Neutrophil (primary cell): ENCODE results near the gene DMKN.
"Not testable (repeated sequence)": the region's sequence is repeated elsewhere in the genome, so short reads cannot be mapped to it uniquely, and the experiment has no call there.

Experiments used
- H3K27ac ChIP-seq: fragments of 200-600 bp; sonication (generic); 2 replicates; pipeline ENCODE4 v1.5.1; 2016; ENCODE audit warnings: mild to moderate bottlenecking, moderate library complexity
- H3K27me3 ChIP-seq: fragments of 200-600 bp; sonication (generic); 2 replicates; pipeline ENCODE4 v1.6.0; 2016; ENCODE audit warnings: mild to moderate bottlenecking
- H3K36me3 ChIP-seq: fragments of 200-600 bp; sonication (generic); 2 replicates; pipeline ENCODE4 v1.5.1; 2017
- H3K4me1 ChIP-seq, 2 experiments: fragments of 200-600 bp in 1 of 2; sonication (generic) in 1 of 2; 1 replicate in 1 of 2; 2 replicates in 1 of 2; pipeline versions ENCODE4 v1.5.1 to v1.6.1; 2013 to 2016; ENCODE audit warnings: low read depth in 1 of 2, low read length in 1 of 2, mild to moderate bottlenecking in 1 of 2, moderate library complexity in 1 of 2; ENCODE audit not compliant: control insufficient read depth in 1 of 2, insufficient read depth in 1 of 2
- H3K4me3 ChIP-seq, 2 experiments: fragments of 200-600 bp in 1 of 2; sonication (generic) in 1 of 2; 1 replicate in 1 of 2; 2 replicates in 1 of 2; pipeline ENCODE4 v1.5.1; 2013 to 2016; ENCODE audit warnings: low read depth in 1 of 2, low read length in 1 of 2, mild to moderate bottlenecking in 1 of 2, moderate library complexity in 1 of 2
- H3K9me3 ChIP-seq: fragments of 200-600 bp; sonication (generic); 2 replicates; pipeline ENCODE4 v1.5.1; 2016
- TF ChIP-seq, protein P1 (sequence below): fragments of 200-600 bp; sonication (generic); IDR thresholded peaks from 2 replicates; pipeline ENCODE4 v1.5.1; 2016; ENCODE audit warnings: antibody characterized with exemption

Gene DMKN

GRCh38 chr19:35470128-35470527 is 43.3 kb downstream of the DMKN start:
- Histone ChIP-seq H3K4me3 (no peak overlapping the region), H3K36me3 (no peaks in the 10 kb centered on the region), H3K27ac (no peak overlapping the region), H3K27me3 (no peaks in the 10 kb centered on the region), H3K9me3 (no peaks in the 10 kb centered on the region), H3K4me1 (peaks cover 5 to 8% of the 10 kb centered on the region in 2 experiments)
- TF ChIP-seq, protein P1, sequence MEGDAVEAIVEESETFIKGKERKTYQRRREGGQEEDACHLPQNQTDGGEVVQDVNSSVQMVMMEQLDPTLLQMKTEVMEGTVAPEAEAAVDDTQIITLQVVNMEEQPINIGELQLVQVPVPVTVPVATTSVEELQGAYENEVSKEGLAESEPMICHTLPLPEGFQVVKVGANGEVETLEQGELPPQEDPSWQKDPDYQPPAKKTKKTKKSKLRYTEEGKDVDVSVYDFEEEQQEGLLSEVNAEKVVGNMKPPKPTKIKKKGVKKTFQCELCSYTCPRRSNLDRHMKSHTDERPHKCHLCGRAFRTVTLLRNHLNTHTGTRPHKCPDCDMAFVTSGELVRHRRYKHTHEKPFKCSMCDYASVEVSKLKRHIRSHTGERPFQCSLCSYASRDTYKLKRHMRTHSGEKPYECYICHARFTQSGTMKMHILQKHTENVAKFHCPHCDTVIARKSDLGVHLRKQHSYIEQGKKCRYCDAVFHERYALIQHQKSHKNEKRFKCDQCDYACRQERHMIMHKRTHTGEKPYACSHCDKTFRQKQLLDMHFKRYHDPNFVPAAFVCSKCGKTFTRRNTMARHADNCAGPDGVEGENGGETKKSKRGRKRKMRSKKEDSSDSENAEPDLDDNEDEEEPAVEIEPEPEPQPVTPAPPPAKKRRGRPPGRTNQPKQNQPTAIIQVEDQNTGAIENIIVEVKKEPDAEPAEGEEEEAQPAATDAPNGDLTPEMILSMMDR, result no peak

DNA sequence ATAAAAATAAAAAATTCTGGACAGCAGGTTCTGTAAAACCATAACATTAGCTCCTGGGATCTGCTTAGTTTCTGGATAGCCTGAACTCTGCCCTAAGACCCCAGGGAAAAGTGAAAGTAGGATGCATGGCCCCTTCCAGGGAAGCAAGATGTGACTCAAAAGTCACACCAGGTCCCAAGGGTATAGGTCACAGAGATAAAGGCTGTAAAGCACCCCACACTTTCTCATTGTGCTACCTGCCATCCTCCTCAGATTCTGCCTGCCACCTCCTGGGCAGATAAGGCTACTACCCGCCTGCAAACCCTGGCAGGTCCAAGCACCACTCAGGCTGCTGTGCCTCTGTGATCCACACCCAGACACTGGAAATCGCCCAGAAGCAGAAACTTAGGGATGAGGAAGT is 44.8 kb downstream of the DMKN start:
- H3K27me3 ChIP-seq, result no peaks in the 10 kb centered on the region
- no peaks in the 10 kb centered on the region for H3K36me3 ChIP-seq

DNA sequence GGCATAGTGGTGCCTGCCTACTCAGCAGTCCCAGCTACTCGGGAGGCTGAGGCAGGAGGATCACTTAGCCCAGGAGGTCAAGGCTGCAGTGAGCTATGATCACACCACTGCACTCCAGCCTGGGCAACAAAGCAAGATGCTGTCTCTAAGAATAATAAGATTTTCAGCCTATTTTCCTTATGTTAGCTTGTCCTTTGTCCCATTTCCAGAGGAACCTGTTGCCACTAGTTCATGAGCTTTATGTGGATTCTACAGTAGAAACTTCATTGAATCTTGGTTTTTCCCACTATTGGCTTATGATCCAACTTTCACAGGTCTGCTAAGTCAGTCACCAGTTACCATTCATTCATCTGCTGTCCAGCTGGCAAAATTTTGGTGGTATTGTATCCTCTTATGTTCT is 47.2 kb downstream of the DMKN start:
- H3K4me1 ChIP-seq, result peaks cover 35 to 38% of the 10 kb centered on the region in 2 experiments
- H3K4me3 ChIP-seq, result no peak overlapping the region
- no peaks in the 10 kb centered on the region for H3K36me3 ChIP-seq
- no peak overlapping the region for H3K27ac ChIP-seq
- H3K27me3 ChIP-seq, result no peaks in the 10 kb centered on the region
- TF ChIP-seq, protein P1, result no peak
- no peaks in the 10 kb centered on the region for H3K9me3 ChIP-seq

More for the DNA sequence above, 44.8 kb downstream of the DMKN start:
- Histone ChIP-seq H3K9me3 (no peaks in the 10 kb centered on the region), H3K4me3 (no peak overlapping the region), H3K4me1 (peaks cover 11 to 14% of the 10 kb centered on the region in 2 experiments), H3K27ac (peak overlapping the region; percentile 25)
- TF ChIP-seq, protein P1, result peak; percentile 92

- Histone ChIP-seq H3K4me1 (peaks cover 63% of the 10 kb centered on the region in 2 experiments), H3K27ac (peak overlapping the region; percentile 95), H3K4me3 (peak overlapping the region; percentile 32 to 33)
- not testable (repeated sequence) for H3K27me3 ChIP-seq, H3K9me3 ChIP-seq, H3K36me3 ChIP-seq
Observed at GRCh38 chr19:35462956-35463355, 50.5 kb downstream of the DMKN start.

DNA sequence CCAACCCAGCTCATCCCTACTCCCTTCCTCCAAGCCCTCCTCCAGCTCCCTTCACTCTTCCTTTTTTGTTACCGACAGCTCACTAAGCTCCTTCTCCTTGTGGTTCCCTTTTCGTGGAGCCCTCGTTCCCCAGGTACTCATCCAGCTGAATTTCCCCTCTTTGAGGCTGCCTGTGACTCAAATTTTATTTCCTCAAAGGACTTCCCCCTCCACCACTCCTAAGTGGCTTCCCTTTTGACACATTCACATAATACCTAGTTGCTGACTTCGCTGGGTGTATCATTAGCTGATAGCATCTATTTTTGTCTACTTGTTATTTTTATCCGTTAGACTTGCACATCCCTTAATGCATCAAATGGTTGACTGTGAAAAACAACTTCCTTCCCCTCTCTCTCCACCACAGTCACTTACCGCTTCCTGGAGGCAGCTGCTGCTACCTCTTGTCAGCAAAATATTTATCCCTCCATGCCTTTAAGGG is 50.9 kb downstream of the DMKN start:
- TF ChIP-seq, protein P1, result peak; percentile 38
- Histone ChIP-seq H3K27me3 (no peaks in the 10 kb centered on the region), H3K4me3 (peak overlapping the region; percentile 32 to 33), H3K27ac (peak overlapping the region; percentile 95), H3K4me1 (peaks cover 67% of the 10 kb centered on the region in 2 experiments), H3K9me3 (no peaks in the 10 kb centered on the region), H3K36me3 (no peaks in the 10 kb centered on the region)

- peak overlapping the region; percentile 32 to 33 for H3K4me3 ChIP-seq
- not testable (repeated sequence) for H3K36me3 ChIP-seq, H3K27me3 ChIP-seq, H3K9me3 ChIP-seq
- peaks cover 74 to 75% of the 10 kb centered on the region in 2 experiments for H3K4me1 ChIP-seq
- H3K27ac ChIP-seq, result peak overlapping the region; percentile 95
Observed at GRCh38 chr19:35461788-35462187, 51.7 kb downstream of the DMKN start.
